ENCODE results near the gene TRAF2. TPM values are rescaled to one million over a fixed set of nuclear protein-coding genes. Genes with fewer than 3 reads are reported as not detected.

Gene TRAF2
- total RNA-seq, 1 donor from 2014 or later = 21.7 TPM

DNA sequence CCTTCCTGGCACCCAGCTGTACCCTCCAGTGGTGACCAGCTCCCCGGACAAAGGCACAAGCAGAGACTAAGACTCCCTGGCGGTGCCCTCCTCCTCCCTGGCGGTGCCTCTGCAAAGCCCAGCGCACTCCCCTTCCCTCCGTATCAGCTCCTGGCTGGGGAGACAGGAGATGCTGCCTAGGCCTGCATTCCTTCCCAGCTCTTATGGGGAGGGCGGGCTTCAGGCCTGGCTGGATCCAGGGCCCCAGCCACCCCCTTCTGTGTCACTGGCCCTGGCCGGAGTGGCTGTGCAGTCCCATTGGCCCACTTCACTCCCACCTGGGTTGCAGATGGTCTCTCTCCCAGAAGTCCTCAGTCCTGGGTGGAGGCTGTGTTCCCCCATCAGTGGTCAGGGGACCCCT is 72.2 kb downstream of the TRAF2 start:
- Mint-ChIP-seq H3K9me3 (ENCODE audit: unreplicated experiment) (no peaks in the 10 kb centered on the region), H3K36me3 (ENCODE audit: low read depth, unreplicated experiment) (no peaks in the 10 kb centered on the region), H3K4me1 (ENCODE audit: unreplicated experiment) (no peaks in the 10 kb centered on the region), H3K4me3 (ENCODE audit: unreplicated experiment) (no peak overlapping the region), H3K27ac (ENCODE audit: unreplicated experiment) (no peak overlapping the region), H3K27me3 (ENCODE audit: unreplicated experiment) (peaks cover 7% of the 10 kb centered on the region)
- DNase-seq (ENCODE audit: low spot score) = no peak
- TF ChIP-seq, protein P1, sequence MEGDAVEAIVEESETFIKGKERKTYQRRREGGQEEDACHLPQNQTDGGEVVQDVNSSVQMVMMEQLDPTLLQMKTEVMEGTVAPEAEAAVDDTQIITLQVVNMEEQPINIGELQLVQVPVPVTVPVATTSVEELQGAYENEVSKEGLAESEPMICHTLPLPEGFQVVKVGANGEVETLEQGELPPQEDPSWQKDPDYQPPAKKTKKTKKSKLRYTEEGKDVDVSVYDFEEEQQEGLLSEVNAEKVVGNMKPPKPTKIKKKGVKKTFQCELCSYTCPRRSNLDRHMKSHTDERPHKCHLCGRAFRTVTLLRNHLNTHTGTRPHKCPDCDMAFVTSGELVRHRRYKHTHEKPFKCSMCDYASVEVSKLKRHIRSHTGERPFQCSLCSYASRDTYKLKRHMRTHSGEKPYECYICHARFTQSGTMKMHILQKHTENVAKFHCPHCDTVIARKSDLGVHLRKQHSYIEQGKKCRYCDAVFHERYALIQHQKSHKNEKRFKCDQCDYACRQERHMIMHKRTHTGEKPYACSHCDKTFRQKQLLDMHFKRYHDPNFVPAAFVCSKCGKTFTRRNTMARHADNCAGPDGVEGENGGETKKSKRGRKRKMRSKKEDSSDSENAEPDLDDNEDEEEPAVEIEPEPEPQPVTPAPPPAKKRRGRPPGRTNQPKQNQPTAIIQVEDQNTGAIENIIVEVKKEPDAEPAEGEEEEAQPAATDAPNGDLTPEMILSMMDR (IDR thresholded peaks at IDR 0.05; ENCODE audit: unreplicated experiment) = no peak

DNA sequence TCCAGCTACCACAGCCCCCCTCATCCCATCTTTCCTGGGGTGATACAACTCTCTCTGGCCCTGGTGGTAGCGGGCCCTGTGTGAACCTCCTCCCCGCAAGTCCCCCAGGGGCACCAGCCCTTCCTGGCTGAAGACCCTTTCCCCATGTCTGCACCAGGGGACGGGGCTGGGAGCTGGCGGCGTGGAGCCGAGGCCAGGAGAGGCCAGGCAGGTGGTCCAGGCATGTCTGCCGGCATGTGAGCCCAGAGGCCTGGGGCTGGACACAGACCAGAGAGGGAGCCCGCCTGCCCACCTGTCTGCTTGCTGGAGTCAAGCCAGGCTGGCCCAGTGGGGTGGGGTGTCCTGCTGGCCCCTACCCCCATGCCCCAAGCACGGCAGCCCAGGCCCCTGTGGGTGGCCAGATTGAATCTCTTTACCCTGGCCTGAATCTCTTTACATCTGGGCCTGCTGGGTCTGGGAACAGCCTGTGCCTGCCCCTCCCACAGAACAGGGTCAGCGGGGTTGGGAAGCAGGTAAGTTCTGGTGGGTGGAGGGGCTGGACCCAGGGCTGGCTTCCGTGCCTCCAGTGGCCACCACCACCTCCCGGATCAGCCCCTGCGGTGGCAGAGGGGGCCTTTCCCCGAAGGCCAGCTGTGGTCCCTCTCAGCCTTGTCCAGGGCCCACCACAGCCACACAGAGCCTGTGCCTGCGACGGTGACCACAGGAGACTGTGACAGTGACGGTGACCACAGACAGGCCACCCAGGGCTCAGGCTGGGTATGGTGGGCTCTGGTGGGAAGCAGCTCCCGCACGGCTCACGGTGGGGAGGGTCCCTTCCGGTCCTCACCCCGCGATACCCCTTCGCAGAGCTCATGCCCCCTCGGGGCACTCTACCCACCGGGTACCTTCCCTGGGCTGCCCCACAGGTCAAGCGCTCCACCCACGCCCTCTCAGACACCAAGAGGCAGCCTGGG is 72.9 kb downstream of the TRAF2 start:
- H3K27ac Mint-ChIP-seq (ENCODE audit: unreplicated experiment) = no peak overlapping the region
- no peak for DNase-seq (ENCODE audit: low spot score)

DNA sequence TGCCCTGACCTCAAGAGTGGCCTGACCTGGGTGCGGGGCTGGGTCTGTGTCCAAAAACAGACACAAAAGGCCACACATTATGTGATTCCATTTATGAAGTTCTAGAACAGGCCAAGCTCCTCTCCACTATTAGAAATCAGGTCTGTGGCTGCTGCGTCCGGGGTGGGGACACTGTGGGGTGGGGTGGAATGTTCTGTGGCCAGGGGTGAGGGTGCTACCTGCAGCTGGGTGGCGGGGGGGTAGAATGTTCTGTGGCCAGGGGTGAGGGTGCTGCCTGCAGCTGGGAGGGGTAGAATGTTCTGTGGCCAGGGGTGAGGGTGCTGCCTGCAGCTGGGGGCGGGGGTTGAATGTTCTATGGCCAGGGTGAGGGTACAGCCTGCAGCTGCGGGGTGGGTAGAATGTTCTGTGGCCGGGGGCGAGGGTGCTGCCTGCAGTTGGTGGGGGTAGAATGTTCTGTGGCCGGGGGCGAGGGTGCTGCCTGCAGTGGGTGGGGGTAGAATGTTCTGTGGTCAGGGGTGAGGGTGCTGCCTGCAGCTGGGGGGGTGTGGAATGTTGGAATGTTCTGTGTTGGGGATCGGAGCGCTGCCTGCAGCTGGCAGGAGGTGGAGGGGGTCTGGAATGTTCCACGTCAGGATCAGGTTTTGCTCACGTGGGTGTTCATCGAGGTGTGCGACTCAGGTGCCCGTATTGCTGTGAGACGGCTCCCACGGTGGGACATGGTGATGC is 74.1 kb downstream of the TRAF2 start:
- TF ChIP-seq, protein P1 (IDR thresholded peaks at IDR 0.05; ENCODE audit: unreplicated experiment) = no peak
- H3K4me1 Mint-ChIP-seq (ENCODE audit: unreplicated experiment) = no peaks in the 10 kb centered on the region
- no peaks in the 10 kb centered on the region for H3K9me3 Mint-ChIP-seq (ENCODE audit: unreplicated experiment)
- H3K36me3 Mint-ChIP-seq (ENCODE audit: low read depth, unreplicated experiment) = no peaks in the 10 kb centered on the region
- peaks cover 8% of the 10 kb centered on the region for H3K27me3 Mint-ChIP-seq (ENCODE audit: unreplicated experiment)
- no peak for DNase-seq (ENCODE audit: low spot score)
- no peak overlapping the region for H3K4me3 Mint-ChIP-seq (ENCODE audit: unreplicated experiment)
- H3K27ac Mint-ChIP-seq (ENCODE audit: unreplicated experiment) = no peak overlapping the region

More for the DNA sequence above, 72.9 kb downstream of the TRAF2 start:
- H3K36me3 Mint-ChIP-seq (ENCODE audit: low read depth, unreplicated experiment) = no peaks in the 10 kb centered on the region
- TF ChIP-seq, protein P1 (IDR thresholded peaks at IDR 0.05; ENCODE audit: unreplicated experiment) = no peak
- no peaks in the 10 kb centered on the region for H3K9me3 Mint-ChIP-seq (ENCODE audit: unreplicated experiment)
- H3K27me3 Mint-ChIP-seq (ENCODE audit: unreplicated experiment) = peaks cover 7% of the 10 kb centered on the region
- no peak overlapping the region for H3K4me3 Mint-ChIP-seq (ENCODE audit: unreplicated experiment)
- no peaks in the 10 kb centered on the region for H3K4me1 Mint-ChIP-seq (ENCODE audit: unreplicated experiment)

DNA sequence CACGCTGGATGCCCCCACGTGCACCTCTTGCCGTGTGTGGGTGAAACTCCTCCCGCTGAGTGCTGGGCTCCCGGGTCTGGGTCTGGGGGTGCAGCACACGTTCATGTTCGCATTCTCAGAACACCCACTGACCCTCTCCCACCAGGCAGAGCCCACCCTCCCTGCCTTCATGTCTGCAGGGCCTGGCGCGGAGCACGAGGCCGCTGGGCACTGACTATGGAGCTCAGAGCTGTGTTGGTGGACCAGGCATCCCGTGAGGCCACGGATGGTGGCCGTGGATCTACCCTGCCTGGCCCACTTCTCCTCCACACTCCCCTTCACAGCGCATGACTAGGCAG is 74.6 kb downstream of the TRAF2 start:
- Mint-ChIP-seq H3K9me3 (ENCODE audit: unreplicated experiment) (no peaks in the 10 kb centered on the region), H3K4me1 (ENCODE audit: unreplicated experiment) (no peaks in the 10 kb centered on the region), H3K27me3 (ENCODE audit: unreplicated experiment) (peaks cover 10% of the 10 kb centered on the region), H3K36me3 (ENCODE audit: low read depth, unreplicated experiment) (no peaks in the 10 kb centered on the region), H3K4me3 (ENCODE audit: unreplicated experiment) (no peak overlapping the region), H3K27ac (ENCODE audit: unreplicated experiment) (no peak overlapping the region)
- DNase-seq (ENCODE audit: low spot score) = no peak
- TF ChIP-seq, protein P1 (IDR thresholded peaks at IDR 0.05; ENCODE audit: unreplicated experiment) = no peak
